Nephron (organoid): ENCODE data around the gene SPEG.
A peak's percentile ranks its signal among the peaks of the same experiment; 100 is the strongest.

Experiments
- H3K27ac Mint-ChIP-seq, 3 experiments: 2 replicates each; pipeline ENCODE4 v1.8.0; 2020; ENCODE audit warnings: mixed read lengths in 3 of 3, mild to moderate bottlenecking in 2 of 3, moderate library complexity in 1 of 3
- H3K27me3 Mint-ChIP-seq: 2 replicates; pipeline ENCODE4 v1.8.0; 2021; ENCODE audit warnings: low read depth, mild to moderate bottlenecking, moderate library complexity, mixed read lengths
- H3K36me3 Mint-ChIP-seq: 2 replicates; pipeline ENCODE4 v1.8.0; 2020; ENCODE audit warnings: low read depth, mixed read lengths
- H3K4me1 Mint-ChIP-seq: 2 replicates; pipeline ENCODE4 v1.8.0; 2020; ENCODE audit warnings: mixed read lengths
- H3K4me3 Mint-ChIP-seq, 3 experiments: 2 replicates each; pipeline ENCODE4 v1.8.0; 2020; ENCODE audit warnings: mild to moderate bottlenecking in 3 of 3, mixed read lengths in 3 of 3, moderate library complexity in 2 of 3
- H3K9me3 Mint-ChIP-seq: 2 replicates; pipeline ENCODE4 v1.8.0; 2020; ENCODE audit warnings: mixed read lengths
- CTCF ChIP-seq, 3 experiments: fragments of 200-600 bp; sonication (generic); IDR thresholded peaks; one replicate each; pipeline ENCODE4 v1.5.0; 2021; ENCODE audit warnings: antibody characterized with exemption in 3 of 3; ENCODE audit not compliant: unreplicated experiment in 3 of 3

The SPEG gene

GRCh38 chr2:219490600-219491130, 56.0 kb downstream of the SPEG start:
- Mint-ChIP-seq H3K27ac (no peak overlapping the region), H3K9me3 (no peaks in the 10 kb centered on the region), H3K4me1 (peaks cover 13% of the 10 kb centered on the region), H3K4me3 (no peak overlapping the region), H3K27me3 (peaks cover 58% of the 10 kb centered on the region), H3K36me3 (no peaks in the 10 kb centered on the region)
- TF ChIP-seq CTCF (IDR thresholded peaks at IDR 0.05; ENCODE audit: unreplicated experiment in 3 of 3): no peak

GRCh38 chr2:219491278-219491963, 56.8 kb downstream of the SPEG start:
- Mint-ChIP-seq H3K36me3 (no peaks in the 10 kb centered on the region), H3K4me1 (peaks cover 9% of the 10 kb centered on the region), H3K4me3 (no peak overlapping the region), H3K9me3 (no peaks in the 10 kb centered on the region), H3K27me3 (peaks cover 58% of the 10 kb centered on the region), H3K27ac (no peak overlapping the region)
- no peak for TF ChIP-seq CTCF (IDR thresholded peaks at IDR 0.05; ENCODE audit: unreplicated experiment in 3 of 3)

GRCh38 chr2:219492575-219492974, 57.9 kb downstream of the SPEG start:
- peaks cover 7% of the 10 kb centered on the region for H3K4me1 Mint-ChIP-seq
- H3K4me3 Mint-ChIP-seq: no peak overlapping the region
- H3K36me3 Mint-ChIP-seq: no peaks in the 10 kb centered on the region
- peaks cover 60% of the 10 kb centered on the region for H3K27me3 Mint-ChIP-seq
- H3K27ac Mint-ChIP-seq: no peak overlapping the region
- no peaks in the 10 kb centered on the region for H3K9me3 Mint-ChIP-seq
- TF ChIP-seq CTCF (IDR thresholded peaks at IDR 0.05; ENCODE audit: unreplicated experiment in 3 of 3): no peak

- Mint-ChIP-seq H3K36me3 (no peaks in the 10 kb centered on the region), H3K9me3 (no peaks in the 10 kb centered on the region), H3K27ac (no peak overlapping the region), H3K4me3 (no peak overlapping the region), H3K4me1 (peaks cover 3% of the 10 kb centered on the region), H3K27me3 (peaks cover 61% of the 10 kb centered on the region)
- no peak for TF ChIP-seq CTCF (IDR thresholded peaks at IDR 0.05; ENCODE audit: unreplicated experiment in 3 of 3)
Measured at GRCh38 chr2:219493086-219493485, 58.4 kb downstream of the SPEG start.

- Mint-ChIP-seq H3K27me3 (peaks cover 62% of the 10 kb centered on the region), H3K27ac (no peak overlapping the region), H3K9me3 (no peaks in the 10 kb centered on the region), H3K4me1 (peaks cover 21% of the 10 kb centered on the region), H3K36me3 (no peaks in the 10 kb centered on the region), H3K4me3 (peak overlapping the region in 1 of 3 experiments; percentile 39)
- TF ChIP-seq CTCF (IDR thresholded peaks at IDR 0.05; ENCODE audit: unreplicated experiment in 3 of 3): peak in 2 of 3 experiments; percentile 49 to 68
Measured at GRCh38 chr2:219494952-219495530, 60.4 kb downstream of the SPEG start.
